ENCODE data around the gene IL17RE. TPM values are rescaled to one million over a fixed set of nuclear protein-coding genes. Genes with fewer than 3 reads are reported as not detected.

IL17RE gene
- polyA plus RNA-seq, 1 donor (not counting 4 experiments of a cell fraction or from before 2014, with no cell fraction given) = 16.0 TPM

GRCh38 chr3:9918261-9919038, 15.8 kb downstream of the IL17RE start:
- H3K4me3 ChIP-seq (ENCODE audit: control insufficient read depth in 2 of 3, extremely low read depth in 1 of 3, insufficient read depth in 2 of 3, low read depth in 1 of 3, low read length in 3 of 3) = no peak overlapping the region
- no peak overlapping the region for H3K27ac ChIP-seq (ENCODE audit: control insufficient read depth, insufficient read depth, low read length)
- FAIRE-seq (no peak), DNase-seq (ENCODE audit: low read depth, low spot score) (no peak)
- no peak overlapping the region for H3K9ac ChIP-seq (ENCODE audit: control insufficient read depth, extremely low read depth, insufficient read depth, low read length)
- H3K36me3 ChIP-seq (ENCODE audit: control insufficient read depth in 2 of 2, extremely low read depth in 1 of 2, insufficient read depth in 2 of 2, low read length in 2 of 2) = peaks cover 0 to 5% of the 10 kb centered on the region in 2 experiments
- dilution Hi-C loops (cut with MboI; ENCODE audit: extremely low pct_ligation_motif_present, low sequenced_read_pairs) = no loop called here
- no peak overlapping the region for H3K4me2 ChIP-seq (ENCODE audit: control insufficient read depth, extremely low read depth, insufficient read depth, low read depth, low read length)
- no peak overlapping the region for H2AFZ ChIP-seq (ENCODE audit: control insufficient read depth, low read length)
- no peaks in the 10 kb centered on the region for H4K20me1 ChIP-seq (ENCODE audit: control insufficient read depth, extremely low read depth, insufficient read depth, low read length)
- H3K4me1 ChIP-seq (ENCODE audit: control insufficient read depth, extremely low read depth, insufficient read depth, low read length) = peaks cover 30% of the 10 kb centered on the region
- no peaks in the 10 kb centered on the region for H3K9me3 ChIP-seq (ENCODE audit: control insufficient read depth, low read depth, low read length)
- no peaks in the 10 kb centered on the region for H3K9me1 ChIP-seq (ENCODE audit: control insufficient read depth, extremely low read depth, insufficient read depth, low read length)
- TF ChIP-seq EZH2 (IDR thresholded peaks at IDR 0.05; ENCODE audit: low read length) (no peak), CTCF (optimal IDR thresholded peaks at IDR 0.05 in 1 of 3, IDR thresholded peaks at IDR 0.05 in 1 of 3, conservative IDR thresholded peaks at IDR 0.05 in 1 of 3; ENCODE audit: extremely low read depth in 1 of 3, insufficient read depth in 2 of 3, low read length in 3 of 3) (no peak)
- H3K27me3 ChIP-seq (ENCODE audit: control insufficient read depth, extremely low read depth, insufficient read depth, low read length) = no peaks in the 10 kb centered on the region
- no peaks in the 10 kb centered on the region for H3K79me2 ChIP-seq (ENCODE audit: control insufficient read depth, insufficient read depth, low read length)

- H3K27me3 ChIP-seq (ENCODE audit: control insufficient read depth, extremely low read depth, insufficient read depth, low read length) = no peaks in the 10 kb centered on the region
- H3K4me2 ChIP-seq (ENCODE audit: control insufficient read depth, extremely low read depth, insufficient read depth, low read depth, low read length) = no peak overlapping the region
- H2AFZ ChIP-seq (ENCODE audit: control insufficient read depth, low read length) = no peak overlapping the region
- FAIRE-seq (no peak), DNase-seq (ENCODE audit: low read depth, low spot score) (no peak)
- no peaks in the 10 kb centered on the region for H4K20me1 ChIP-seq (ENCODE audit: control insufficient read depth, extremely low read depth, insufficient read depth, low read length)
- H3K9ac ChIP-seq (ENCODE audit: control insufficient read depth, extremely low read depth, insufficient read depth, low read length) = no peak overlapping the region
- peaks cover 4% of the 10 kb centered on the region for H3K4me1 ChIP-seq (ENCODE audit: control insufficient read depth, extremely low read depth, insufficient read depth, low read length)
- no peaks in the 10 kb centered on the region for H3K9me1 ChIP-seq (ENCODE audit: control insufficient read depth, extremely low read depth, insufficient read depth, low read length)
- no peak overlapping the region for H3K27ac ChIP-seq (ENCODE audit: control insufficient read depth, insufficient read depth, low read length)
- no peaks in the 10 kb centered on the region for H3K79me2 ChIP-seq (ENCODE audit: control insufficient read depth, insufficient read depth, low read length)
- no peaks in the 10 kb centered on the region for H3K9me3 ChIP-seq (ENCODE audit: control insufficient read depth, low read depth, low read length)
- peaks cover 4 to 7% of the 10 kb centered on the region in 2 experiments for H3K36me3 ChIP-seq (ENCODE audit: control insufficient read depth in 2 of 2, extremely low read depth in 1 of 2, insufficient read depth in 2 of 2, low read length in 2 of 2)
- H3K4me3 ChIP-seq (ENCODE audit: control insufficient read depth in 2 of 3, extremely low read depth in 1 of 3, insufficient read depth in 2 of 3, low read depth in 1 of 3, low read length in 3 of 3) = no peak overlapping the region
- TF ChIP-seq CTCF (optimal IDR thresholded peaks at IDR 0.05 in 1 of 3, IDR thresholded peaks at IDR 0.05 in 1 of 3, conservative IDR thresholded peaks at IDR 0.05 in 1 of 3; ENCODE audit: extremely low read depth in 1 of 3, insufficient read depth in 2 of 3, low read length in 3 of 3) (no peak), EZH2 (IDR thresholded peaks at IDR 0.05; ENCODE audit: low read length) (no peak)
- dilution Hi-C loops (cut with MboI; ENCODE audit: extremely low pct_ligation_motif_present, low sequenced_read_pairs) = no loop called here
Observed at GRCh38 chr3:9928158-9928557, 25.5 kb downstream of the IL17RE start.

Measured in keratinocyte (primary cell).